DOHH2 (cell line): ENCODE results near the gene HDC.

Experiments used
- H3F3A ChIP-seq: fragments of 200-600 bp; sonication (generic), shearing (Covaris generic); 2 replicates; pipeline ENCODE4 v1.6.0; 2016; ENCODE audit warnings: antibody characterized with exemption, mild to moderate bottlenecking; ENCODE audit not compliant: control insufficient read depth, insufficient read depth
- H3K27ac ChIP-seq: fragments of 200-600 bp; sonication (generic); 2 replicates; pipeline ENCODE4 v1.5.1; 2014; ENCODE audit warnings: low read depth, mild to moderate bottlenecking, low read length, moderate library complexity
- H3K27me3 ChIP-seq: fragments of 200-600 bp; sonication (generic); 2 replicates; pipeline ENCODE4 v1.6.1; 2014; ENCODE audit warnings: mild to moderate bottlenecking, low read length, mixed read lengths; ENCODE audit not compliant: control insufficient read depth
- H3K36me3 ChIP-seq: fragments of 200-600 bp; sonication (generic); 2 replicates; pipeline ENCODE4 v1.6.1; 2014; ENCODE audit warnings: mild to moderate bottlenecking, low read length, moderate library complexity, mixed read lengths; ENCODE audit not compliant: control insufficient read depth
- H3K4me1 ChIP-seq: fragments of 200-600 bp; sonication (generic); 2 replicates; pipeline ENCODE4 v1.6.1; 2014; ENCODE audit warnings: mild to moderate bottlenecking, low read length, mixed read lengths; ENCODE audit not compliant: control insufficient read depth
- H3K4me2 ChIP-seq: fragments of 200-600 bp; sonication (generic); 2 replicates; pipeline ENCODE4 v1.6.0; 2014; ENCODE audit warnings: mild to moderate bottlenecking, low read length, moderate library complexity
- H3K4me3 ChIP-seq: fragments of 200-600 bp; sonication (generic); 2 replicates; pipeline ENCODE4 v1.5.1; 2014; ENCODE audit warnings: mild to moderate bottlenecking, low read length, mixed read lengths
- H3K79me2 ChIP-seq: fragments of 200-600 bp; sonication (generic); 2 replicates; pipeline ENCODE4 v1.6.1; 2014; ENCODE audit warnings: mild to moderate bottlenecking, low read length, mixed read lengths; ENCODE audit not compliant: control insufficient read depth
- H3K9me2 ChIP-seq: fragments of 200-600 bp; sonication (generic); replicated peaks from 2 replicates; pipeline ENCODE4 v1.6.1; 2014; ENCODE audit warnings: mild to moderate bottlenecking, low read length, mixed read lengths; ENCODE audit not compliant: control insufficient read depth
- H3K9me3 ChIP-seq: fragments of 200-600 bp; sonication (generic); 2 replicates; pipeline ENCODE4 v1.6.1; 2014; ENCODE audit warnings: antibody characterized with exemption, low read length, mixed read lengths; ENCODE audit not compliant: control insufficient read depth, insufficient read depth
- H4K20me1 ChIP-seq: fragments of 200-600 bp; sonication (generic); 2 replicates; pipeline ENCODE4 v1.6.0; 2014; ENCODE audit warnings: low read depth, mild to moderate bottlenecking, antibody characterized with exemption, low read length, moderate library complexity; ENCODE audit not compliant: control insufficient read depth, insufficient read depth
- CTCF ChIP-seq: fragments of 200-600 bp; sonication (generic); IDR thresholded peaks from one replicate; pipeline ENCODE4 v1.5.1; 2014; ENCODE audit warnings: antibody characterized with exemption, mild to moderate bottlenecking, low read depth, low read length; ENCODE audit not compliant: poor library complexity, severe bottlenecking
- EZH2phosphoT487 ChIP-seq: fragments of 200-600 bp; sonication (generic); IDR thresholded peaks from 2 replicates; pipeline ENCODE4 v1.6.1; 2017; ENCODE audit warnings: borderline replicate concordance, mild to moderate bottlenecking, antibody characterized with exemption, low read length, moderate library complexity, mixed read lengths

Gene HDC

GRCh38 chr15:50238255-50238654 lies 27.3 kb downstream of the HDC start:
- H3K27ac ChIP-seq, result no peak overlapping the region
- TF ChIP-seq CTCF, result no peak
- H3K36me3 ChIP-seq, result no peaks in the 10 kb centered on the region
- H3F3A ChIP-seq, result no peaks in the 10 kb centered on the region
- no peaks in the 10 kb centered on the region for H3K4me1 ChIP-seq
- no peaks in the 10 kb centered on the region for H3K27me3 ChIP-seq
- no peak overlapping the region for H3K4me2 ChIP-seq
- no peaks in the 10 kb centered on the region for H4K20me1 ChIP-seq
- no peaks in the 10 kb centered on the region for H3K9me3 ChIP-seq
- no peaks in the 10 kb centered on the region for H3K79me2 ChIP-seq
- no peak overlapping the region for H3K4me3 ChIP-seq
- H3K9me2 ChIP-seq, result no peaks in the 10 kb centered on the region

GRCh38 chr15:50236433-50236832 lies 29.1 kb downstream of the HDC start:
- Histone ChIP-seq H3K4me3 (no peak overlapping the region), H3F3A (no peaks in the 10 kb centered on the region), H4K20me1 (no peaks in the 10 kb centered on the region), H3K9me2 (no peaks in the 10 kb centered on the region), H3K4me1 (no peaks in the 10 kb centered on the region), H3K27ac (no peak overlapping the region), H3K36me3 (no peaks in the 10 kb centered on the region), H3K27me3 (no peaks in the 10 kb centered on the region), H3K79me2 (no peaks in the 10 kb centered on the region), H3K9me3 (no peaks in the 10 kb centered on the region), H3K4me2 (no peak overlapping the region)
- TF ChIP-seq EZH2phosphoT487 (no peak), CTCF (no peak)

GRCh38 chr15:50235794-50236193 lies 29.7 kb downstream of the HDC start:
- TF ChIP-seq EZH2phosphoT487 (no peak), CTCF (no peak)
- H3K4me1 ChIP-seq, result no peaks in the 10 kb centered on the region
- H3K9me2 ChIP-seq, result no peaks in the 10 kb centered on the region
- no peaks in the 10 kb centered on the region for H3F3A ChIP-seq
- H3K27ac ChIP-seq, result no peak overlapping the region
- H3K27me3 ChIP-seq, result no peaks in the 10 kb centered on the region
- H4K20me1 ChIP-seq, result no peaks in the 10 kb centered on the region
- no peaks in the 10 kb centered on the region for H3K79me2 ChIP-seq
- no peak overlapping the region for H3K4me3 ChIP-seq
- no peaks in the 10 kb centered on the region for H3K36me3 ChIP-seq
- no peaks in the 10 kb centered on the region for H3K9me3 ChIP-seq
- no peak overlapping the region for H3K4me2 ChIP-seq

- Histone ChIP-seq H4K20me1 (no peaks in the 10 kb centered on the region), H3K4me1 (no peaks in the 10 kb centered on the region), H3K79me2 (no peaks in the 10 kb centered on the region), H3K9me3 (no peaks in the 10 kb centered on the region), H3F3A (no peaks in the 10 kb centered on the region), H3K27me3 (no peaks in the 10 kb centered on the region), H3K4me3 (no peak overlapping the region), H3K36me3 (no peaks in the 10 kb centered on the region), H3K27ac (no peak overlapping the region), H3K9me2 (no peaks in the 10 kb centered on the region), H3K4me2 (no peak overlapping the region)
- no peak for TF ChIP-seq CTCF
- TF ChIP-seq EZH2phosphoT487, result no peak
These were observed 30.8 kb downstream of the HDC start for GRCh38 chr15:50234764-50235163.
